ENCODE results near the gene SOX11. TPM values are rescaled to one million over a fixed set of nuclear protein-coding genes. Genes with fewer than 3 reads are reported as not detected.

The SOX11 gene
- total RNA-seq, 3 donors from 2014 or later, result 0.12 to 9.5 (median 0.14) TPM

DNA sequence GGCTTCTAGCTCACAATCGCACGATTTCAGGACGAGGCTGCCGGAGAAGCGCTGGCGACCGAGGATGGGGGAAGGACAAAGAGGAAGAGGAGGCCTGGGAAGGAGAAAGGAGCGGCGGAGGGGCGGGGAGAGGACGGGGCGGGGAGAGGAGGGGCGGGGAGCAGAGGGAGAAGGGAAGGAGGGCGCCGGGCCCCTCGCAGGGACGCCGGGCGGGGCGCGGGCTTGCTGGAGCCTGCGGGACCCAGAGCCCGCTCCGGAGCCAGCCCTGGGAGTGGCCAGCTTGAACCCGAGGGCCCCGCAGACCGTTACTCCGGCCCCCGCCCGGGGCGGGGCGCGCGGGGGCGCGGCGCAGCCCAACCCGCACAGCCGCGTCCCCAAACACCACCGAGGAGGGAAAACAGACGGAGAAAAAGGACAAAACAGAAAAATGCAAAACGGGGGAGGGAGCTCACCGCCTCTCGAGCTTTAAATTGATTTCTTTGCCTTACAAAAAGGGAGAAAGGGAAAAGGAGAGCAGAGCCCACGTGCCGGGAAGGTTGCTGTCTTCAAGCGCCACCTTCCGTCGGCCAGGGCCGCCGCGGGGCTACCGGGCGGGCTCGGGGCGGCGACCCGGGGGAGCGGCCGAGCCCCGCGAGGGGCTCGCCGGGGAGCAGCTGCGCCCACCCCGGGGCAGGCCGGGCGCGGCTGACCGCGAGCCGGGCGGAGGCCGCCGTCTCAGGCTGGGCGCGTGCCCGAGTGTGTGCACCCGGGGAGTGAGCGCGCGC lies 781 bp upstream of the SOX11 start:
- intact Hi-C loops (cut with DNase I, micrococcal nuclease), result no loop called here
- no peaks in the 10 kb centered on the region for H3K36me3 ChIP-seq (ENCODE audit: low read depth)
- no peak for TF ChIP-seq CTCF (IDR thresholded peaks at IDR 0.05)
- DNase-seq (no peak), ATAC-seq (no peak)
- H3K4me3 ChIP-seq, result no peak overlapping the region
- H3K9me3 ChIP-seq, result no peaks in the 10 kb centered on the region
- H3K4me1 ChIP-seq (ENCODE audit: low read depth), result no peaks in the 10 kb centered on the region

GRCh38 chr2:5692561-5693286 lies 540 bp downstream of the SOX11 start:
- no peak for DNase-seq
- Histone ChIP-seq H3K9me3 (no peaks in the 10 kb centered on the region), H3K4me1 (ENCODE audit: low read depth) (no peaks in the 10 kb centered on the region), H3K4me3 (no peak overlapping the region), H3K36me3 (ENCODE audit: low read depth) (no peaks in the 10 kb centered on the region)
- no peak for TF ChIP-seq CTCF (IDR thresholded peaks at IDR 0.05)
- intact Hi-C loops (cut with DNase I, micrococcal nuclease), result no loop called here
- no peak for ATAC-seq

GRCh38 chr2:5693287-5694201 lies 1.4 kb downstream of the SOX11 start:
- H3K9me3 ChIP-seq, result no peaks in the 10 kb centered on the region
- intact Hi-C loops (cut with DNase I, micrococcal nuclease), result no loop called here
- no peaks in the 10 kb centered on the region for H3K4me1 ChIP-seq (ENCODE audit: low read depth)
- H3K36me3 ChIP-seq (ENCODE audit: low read depth), result no peaks in the 10 kb centered on the region
- no peak overlapping the region for H3K4me3 ChIP-seq
- DNase-seq (peak in 1 of 3 donors; percentile 42), ATAC-seq (no peak)
- TF ChIP-seq CTCF (IDR thresholded peaks at IDR 0.05), result no peak

- TF ChIP-seq CTCF (IDR thresholded peaks at IDR 0.05), result no peak
- H3K9me3 ChIP-seq, result no peaks in the 10 kb centered on the region
- no peak overlapping the region for H3K4me3 ChIP-seq
- no peaks in the 10 kb centered on the region for H3K4me1 ChIP-seq (ENCODE audit: low read depth)
- DNase-seq (no peak), ATAC-seq (no peak)
- intact Hi-C loops (cut with DNase I, micrococcal nuclease), result no loop called here
- H3K36me3 ChIP-seq (ENCODE audit: low read depth), result no peaks in the 10 kb centered on the region
Measured at GRCh38 chr2:5694306-5694705, 2.1 kb downstream of the SOX11 start.

DNA sequence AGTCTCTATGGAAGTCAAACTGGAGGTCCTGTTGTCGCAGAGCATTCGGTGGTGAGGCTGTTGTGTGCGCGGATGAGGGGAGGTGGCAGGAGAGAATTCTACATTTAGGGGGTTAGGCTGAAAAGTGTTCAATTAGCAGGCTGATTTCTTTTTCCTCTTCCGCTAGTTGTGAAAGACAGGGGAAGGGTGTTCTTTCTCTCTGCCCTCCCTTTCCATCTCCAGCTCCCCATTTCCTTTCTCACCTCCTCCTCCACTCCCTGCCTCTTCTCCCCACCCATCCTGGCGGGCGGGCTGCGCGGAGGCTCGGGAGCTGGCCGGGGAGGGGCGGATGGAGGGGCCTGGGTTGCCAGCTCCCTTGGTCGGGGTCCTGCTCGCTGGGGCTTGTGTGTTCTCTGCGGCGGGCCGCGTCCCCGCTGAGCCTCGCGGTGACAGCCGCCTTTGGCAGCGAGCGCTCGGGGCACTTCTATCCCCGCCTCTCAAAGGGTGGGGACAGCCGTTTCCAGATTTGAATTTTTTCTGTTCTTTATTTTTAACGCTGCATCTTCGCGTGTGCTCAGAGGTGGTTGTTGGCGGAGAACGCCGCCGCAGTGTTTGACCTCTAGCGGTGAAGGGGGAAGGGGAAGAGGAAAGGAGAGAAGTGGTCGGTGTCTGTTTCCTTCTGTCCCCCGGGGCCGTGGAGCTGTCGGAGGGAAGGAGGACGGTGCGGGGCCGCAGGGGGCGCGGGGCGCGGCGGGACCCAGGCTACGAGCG lies 3.6 kb downstream of the SOX11 start:
- ATAC-seq (no peak), DNase-seq (no peak)

More for the DNA sequence above, 3.6 kb downstream of the SOX11 start:
- no peaks in the 10 kb centered on the region for H3K4me1 ChIP-seq (ENCODE audit: low read depth)
- no peaks in the 10 kb centered on the region for H3K9me3 ChIP-seq
- TF ChIP-seq CTCF (IDR thresholded peaks at IDR 0.05), result no peak
- no peak overlapping the region for H3K4me3 ChIP-seq
- no peaks in the 10 kb centered on the region for H3K36me3 ChIP-seq (ENCODE audit: low read depth)
- intact Hi-C loops (cut with DNase I, micrococcal nuclease), result no loop called here
